GM19455 (cell line): ENCODE measurements around the gene DENND1B.
"Not testable (repeated sequence)": the region's sequence is repeated elsewhere in the genome, so short reads cannot be mapped to it uniquely, and the experiment has no call there.

Experiments used
- ATAC-seq: cut with Tn5 transposase; IDR thresholded peaks from one replicate; pipeline ENCODE4 v1.9.1; 2021; ENCODE audit not compliant: unreplicated experiment

DENND1B gene

DNA sequence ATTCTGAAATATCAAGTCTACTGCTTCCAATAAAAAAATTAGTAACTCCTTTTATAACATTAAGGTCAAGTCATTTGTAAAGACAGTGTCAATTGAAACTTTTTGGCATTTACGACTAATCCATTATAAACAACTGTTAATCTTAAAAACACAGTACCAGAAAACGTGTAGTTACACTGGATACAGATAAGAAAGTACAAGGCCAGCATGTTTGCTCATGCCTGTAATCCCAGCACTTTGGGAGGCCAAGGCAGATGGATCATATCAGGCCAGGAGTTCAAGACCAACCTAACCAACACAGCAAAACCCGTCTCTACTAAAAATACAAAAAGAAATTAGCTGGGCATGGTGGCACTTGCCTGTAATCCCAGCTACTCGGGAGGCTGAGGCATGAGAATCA is 29.4 kb downstream of the DENND1B start:
- no peak for ATAC-seq

GRCh38 chr1:197744979-197745378 is 30.3 kb downstream of the DENND1B start:
- ATAC-seq: no peak

- ATAC-seq: no peak
These were observed 31.7 kb downstream of the DENND1B start for GRCh38 chr1:197743578-197743977.

- ATAC-seq: no peak
These were observed 34.3 kb downstream of the DENND1B start for GRCh38 chr1:197740992-197741391.

GRCh38 chr1:197738927-197739326 is 36.4 kb downstream of the DENND1B start:
- no peak for ATAC-seq

DNA sequence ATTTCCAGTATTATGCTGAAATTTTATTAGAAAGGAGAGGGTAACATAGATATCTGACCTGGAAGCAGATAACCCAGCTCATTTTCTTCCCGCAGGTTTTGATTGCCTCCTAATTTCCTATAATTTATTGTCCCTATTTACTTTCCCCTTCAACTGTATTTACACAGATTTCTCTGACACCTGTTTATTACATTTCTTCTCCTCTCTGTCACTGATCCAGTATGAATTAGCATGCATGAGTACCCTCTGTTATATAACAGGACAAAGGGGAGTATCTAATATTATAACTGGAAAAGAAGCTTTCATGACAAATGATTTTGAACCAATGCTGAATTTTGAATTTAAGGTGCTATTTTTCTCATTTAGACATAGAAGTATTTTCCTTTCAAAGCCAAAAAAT is 37.4 kb downstream of the DENND1B start:
- ATAC-seq: no peak

DNA sequence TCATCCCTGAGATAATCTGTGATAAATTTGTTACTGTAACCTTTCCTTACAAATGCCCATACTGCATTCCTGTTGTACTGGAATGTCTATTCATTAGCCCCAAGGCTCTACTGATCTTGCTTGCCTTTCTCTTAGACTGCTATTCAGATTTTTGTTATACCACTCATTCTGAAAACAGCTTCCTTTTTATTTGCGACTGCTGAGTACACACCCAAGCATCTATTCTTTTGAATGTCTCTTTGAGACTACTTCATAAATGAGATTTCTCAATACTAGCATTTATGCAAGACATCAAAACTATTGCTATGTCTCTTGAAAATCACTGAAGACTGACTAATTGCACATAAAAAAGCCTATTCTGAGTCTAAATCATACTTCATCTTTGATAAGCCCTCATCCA is 38.6 kb downstream of the DENND1B start:
- ATAC-seq: no peak

DNA sequence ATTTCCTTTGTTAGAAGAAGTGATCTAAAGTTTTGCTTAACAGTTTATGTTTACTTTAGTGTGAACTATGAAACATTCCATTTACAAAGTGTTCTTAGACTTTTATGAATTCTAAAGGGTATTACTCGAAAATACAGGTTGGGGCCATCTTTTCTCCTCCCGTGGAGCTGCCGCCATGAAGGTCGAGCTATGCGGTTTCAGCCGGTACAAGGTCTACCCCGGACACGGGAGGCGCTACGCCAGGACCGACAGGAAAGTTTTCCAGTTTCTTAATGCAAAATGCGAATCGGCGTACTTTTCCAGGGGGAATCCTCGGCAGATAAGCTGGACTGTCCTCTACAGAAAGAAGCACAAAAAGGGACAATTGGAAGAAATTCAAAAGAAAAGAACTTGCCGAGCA is 39.8 kb downstream of the DENND1B start:
- ATAC-seq: no peak

DNA sequence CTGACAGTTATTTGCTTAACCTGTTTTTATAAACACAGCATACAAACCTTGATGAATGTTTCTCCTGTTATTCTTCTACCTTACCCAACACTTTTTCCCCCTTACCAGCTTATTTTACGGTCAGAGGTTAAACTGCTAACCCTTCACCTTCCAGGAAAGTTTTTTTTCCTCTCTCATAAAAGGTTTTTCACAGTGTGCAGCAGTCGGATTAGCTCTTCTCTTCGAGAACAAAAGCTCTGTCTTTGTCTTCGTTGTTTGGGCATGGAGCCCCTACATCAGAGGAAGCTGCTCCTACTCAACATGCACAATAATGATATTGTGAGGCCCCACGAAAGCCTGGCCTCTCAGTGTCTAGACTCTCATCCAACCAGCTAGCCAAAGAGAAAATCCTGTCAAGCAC is 42.0 kb downstream of the DENND1B start:
- ATAC-seq: no peak

DNA sequence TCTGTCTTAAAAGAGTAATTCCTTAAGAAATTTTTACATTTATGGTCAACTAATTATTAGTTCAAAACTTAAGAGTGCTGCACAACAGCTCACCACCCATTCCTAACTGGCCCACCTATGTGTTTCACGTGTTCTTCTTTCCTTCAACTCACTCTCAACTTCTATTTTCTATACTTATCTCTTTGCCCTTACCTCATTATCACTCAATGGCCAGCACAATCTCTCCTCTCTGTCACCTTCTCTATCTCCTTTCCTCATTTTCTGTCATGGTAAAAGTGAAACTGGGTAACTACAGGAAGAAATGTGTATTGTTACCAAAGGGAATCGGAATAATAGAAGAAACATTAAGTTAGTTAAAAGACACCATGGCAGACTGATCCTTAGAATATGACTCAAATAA is 43.1 kb downstream of the DENND1B start:
- no peak for ATAC-seq

- ATAC-seq: no peak
These were observed 43.8 kb downstream of the DENND1B start for GRCh38 chr1:197731449-197731848.

DNA sequence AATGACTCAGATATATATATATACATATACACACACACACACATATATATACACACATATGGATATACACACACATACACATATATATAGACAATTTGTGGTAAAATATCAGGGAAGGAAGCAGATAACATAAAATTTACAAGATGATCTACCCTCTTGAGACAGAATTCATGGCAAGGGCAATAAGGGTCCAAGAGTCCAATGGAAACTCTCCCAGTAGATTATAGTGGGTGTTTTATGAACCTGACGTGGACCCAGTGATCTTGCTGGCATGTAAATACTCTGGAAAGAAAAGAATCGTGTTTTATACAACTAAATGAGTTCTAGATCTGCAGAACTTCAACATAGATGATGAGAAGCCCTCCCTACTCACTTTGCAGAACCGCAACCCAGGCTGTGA is 49.3 kb downstream of the DENND1B start:
- ATAC-seq: no peak

GRCh38 chr1:197725044-197725443 is 50.2 kb downstream of the DENND1B start:
- no peak for ATAC-seq

DNA sequence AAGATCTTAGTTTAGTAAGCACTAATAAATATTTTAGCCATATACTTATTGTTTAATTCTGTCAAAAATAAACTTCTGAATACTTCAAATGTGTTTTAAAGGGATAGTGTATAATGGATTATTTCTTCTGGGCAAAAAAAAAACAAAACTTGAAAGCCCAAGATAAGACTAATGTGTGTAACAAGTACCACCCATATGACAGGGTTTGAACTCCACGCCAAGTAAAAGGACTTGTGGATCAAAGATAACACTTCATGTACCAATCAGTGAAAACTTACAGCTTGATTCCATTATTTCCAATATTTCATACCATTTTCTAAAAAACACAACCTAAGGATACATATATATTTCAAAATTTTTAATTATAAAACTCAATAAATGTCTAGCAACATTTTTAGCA is 59.5 kb downstream of the DENND1B start:
- ATAC-seq: no peak

- no peak for ATAC-seq
These were observed 68.7 kb downstream of the DENND1B start for GRCh38 chr1:197706601-197707000.

DNA sequence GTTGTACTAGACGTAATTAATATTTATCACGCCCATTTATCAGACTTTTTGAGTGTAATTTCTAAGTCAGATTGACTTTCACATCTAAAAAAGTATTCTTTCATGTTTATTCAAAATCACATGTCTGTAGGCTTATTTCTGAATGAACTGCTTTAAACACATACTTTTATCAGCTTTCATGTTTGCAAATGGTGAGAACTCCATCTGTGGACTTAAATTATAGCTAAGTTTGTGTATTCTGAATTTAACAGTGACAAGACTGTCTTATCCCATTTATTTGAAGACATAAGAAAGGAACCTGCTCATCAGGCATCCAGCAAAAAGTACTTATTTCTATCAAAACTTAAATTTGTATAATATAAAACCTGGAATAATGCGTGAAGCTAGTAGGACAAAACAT is 69.3 kb downstream of the DENND1B start:
- ATAC-seq: no peak

GRCh38 chr1:197700688-197701087 is 74.6 kb downstream of the DENND1B start:
- ATAC-seq: not testable (repeated sequence)

GRCh38 chr1:197696372-197696771 is 78.9 kb downstream of the DENND1B start:
- ATAC-seq: no peak

GRCh38 chr1:197695961-197696360 is 79.3 kb downstream of the DENND1B start:
- no peak for ATAC-seq

- ATAC-seq: no peak
These were observed 82.3 kb downstream of the DENND1B start for GRCh38 chr1:197692965-197693364.

- ATAC-seq: no peak
These were observed 83.5 kb downstream of the DENND1B start for GRCh38 chr1:197691816-197692215.

DNA sequence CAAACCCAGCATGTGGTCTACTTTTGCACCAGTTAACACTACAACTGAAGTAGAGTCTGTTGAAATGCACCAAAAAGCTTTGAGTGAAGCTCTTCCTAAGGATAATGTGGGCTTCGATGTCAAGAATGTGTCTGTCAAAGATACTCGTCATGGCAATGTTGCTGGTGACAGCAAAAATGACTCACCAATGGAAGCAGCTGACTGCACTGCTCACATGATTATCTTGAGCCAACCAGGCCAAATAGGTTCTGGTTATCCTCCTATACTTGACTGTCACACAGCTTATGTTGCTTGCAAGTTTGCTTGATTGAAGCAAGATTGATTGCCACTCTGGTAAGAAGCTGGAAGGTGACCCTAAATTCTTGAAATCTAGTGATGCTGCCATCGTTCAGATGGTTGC is 85.2 kb downstream of the DENND1B start:
- ATAC-seq: no peak

- no peak for ATAC-seq
These were observed 87.0 kb downstream of the DENND1B start for GRCh38 chr1:197688233-197688632.
